Colonic mucosa (tissue), 4 donors: ENCODE measurements around the gene ADCY2. TPM values are rescaled to one million over a fixed set of nuclear protein-coding genes. Genes with fewer than 3 reads are reported as not detected.

Experiments
- DNase-seq: peaks from one replicate; pipeline ENCODE4 v3.0.0-alpha.2; 2020
- H3K27ac ChIP-seq: fragments of 200-600 bp; one replicate; pipeline ENCODE4 v1.8.0; 2021
- H3K27me3 ChIP-seq: fragments of 200-600 bp; one replicate; pipeline ENCODE4 v1.8.0; 2021
- H3K36me3 ChIP-seq: fragments of 200-600 bp; one replicate; pipeline ENCODE4 v1.8.0; 2021
- H3K4me1 ChIP-seq: fragments of 200-600 bp; one replicate; pipeline ENCODE4 v1.8.0; 2021; ENCODE audit warnings: mild to moderate bottlenecking
- H3K4me3 ChIP-seq: fragments of 200-600 bp; one replicate; pipeline ENCODE4 v1.8.0; 2021
- H3K9ac ChIP-seq, 2 donors: one replicate each; pipeline ENCODE4 v1.7.0; 2013; ENCODE audit warnings: control low read depth in 2 of 2, low read depth in 2 of 2, low read length in 2 of 2
- H3K9me3 ChIP-seq: fragments of 200-600 bp; one replicate; pipeline ENCODE4 v1.8.0; 2021
- CTCF ChIP-seq: fragments of 200-600 bp; IDR thresholded peaks from one replicate; pipeline ENCODE4 v1.8.0; 2022; ENCODE audit warnings: antibody characterized with exemption, mild to moderate bottlenecking
- intact Hi-C: fragments of 100-400 bp; cut with DNase I; formaldehyde crosslinking; loops from one replicate; pipeline ENCODE4 v1.14.1; 2022
- total RNA-seq, 2 donors: library from RNA; stranded (reverse); fragmentation: NEBNext Ultra II Directional in 1 of 2; extraction: Animal tissue kit (Norgen Biotek cat#: 25700) in 1 of 2; gene quantifications; one replicate each; pipeline ENCODE4 v1.2.1, GENCODE V29; 2021
- donor health status: healthy.
- donor health status: DM: no; HTN: no; CAD: no.
- donor health status: DM: no; HTN: no; CAD: no.

The ADCY2 gene
- total RNA-seq, 2 donors from 2014 or later: 0.67 to 1.9 TPM

- Histone ChIP-seq H3K9me3 (no peaks in the 10 kb centered on the region), H3K27me3 (no peaks in the 10 kb centered on the region), H3K9ac (no peak overlapping the region), H3K27ac (no peak overlapping the region), H3K4me1 (no peaks in the 10 kb centered on the region), H3K36me3 (no peaks in the 10 kb centered on the region), H3K4me3 (no peak overlapping the region)
- no peak for TF ChIP-seq CTCF
- intact Hi-C loops: no loop called here
- no peak for DNase-seq
Observed at GRCh38 chr5:7789567-7789966, 393.6 kb downstream of the ADCY2 start.

GRCh38 chr5:7793895-7794294 lies 398.0 kb downstream of the ADCY2 start:
- Histone ChIP-seq H3K36me3 (no peaks in the 10 kb centered on the region), H3K27me3 (no peaks in the 10 kb centered on the region), H3K9me3 (no peaks in the 10 kb centered on the region), H3K4me3 (no peak overlapping the region), H3K27ac (no peak overlapping the region), H3K9ac (no peak overlapping the region), H3K4me1 (no peaks in the 10 kb centered on the region)
- TF ChIP-seq CTCF: no peak
- intact Hi-C loops: no loop called here
- no peak for DNase-seq

GRCh38 chr5:7794311-7794710 lies 398.4 kb downstream of the ADCY2 start:
- H3K9ac ChIP-seq: no peak overlapping the region
- no peaks in the 10 kb centered on the region for H3K36me3 ChIP-seq
- H3K4me3 ChIP-seq: no peak overlapping the region
- H3K27ac ChIP-seq: no peak overlapping the region
- no peaks in the 10 kb centered on the region for H3K4me1 ChIP-seq
- no peak for DNase-seq
- TF ChIP-seq CTCF: no peak
- intact Hi-C loops: no loop called here
- no peaks in the 10 kb centered on the region for H3K27me3 ChIP-seq
- no peaks in the 10 kb centered on the region for H3K9me3 ChIP-seq

- Histone ChIP-seq H3K9me3 (no peaks in the 10 kb centered on the region), H3K4me3 (no peak overlapping the region), H3K27me3 (no peaks in the 10 kb centered on the region), H3K9ac (no peak overlapping the region), H3K27ac (no peak overlapping the region), H3K36me3 (no peaks in the 10 kb centered on the region), H3K4me1 (no peaks in the 10 kb centered on the region)
- TF ChIP-seq CTCF: no peak
- intact Hi-C loops: no loop called here
- no peak for DNase-seq
Observed at GRCh38 chr5:7794823-7795222, 398.9 kb downstream of the ADCY2 start.

- Histone ChIP-seq H3K27me3 (no peaks in the 10 kb centered on the region), H3K4me3 (no peak overlapping the region), H3K27ac (no peak overlapping the region), H3K36me3 (no peaks in the 10 kb centered on the region), H3K9ac (no peak overlapping the region), H3K4me1 (no peaks in the 10 kb centered on the region), H3K9me3 (no peaks in the 10 kb centered on the region)
- DNase-seq: no peak
- no peak for TF ChIP-seq CTCF
- intact Hi-C loops: no loop called here
Observed at GRCh38 chr5:7795306-7795705, 399.4 kb downstream of the ADCY2 start.
